Activated T-cell treated with anti-CD3 and anti-CD28 coated beads for 4 hours (primary cell): ENCODE results near the gene ERC2.

Source experiments
- DNase-seq: peaks from one replicate; pipeline ENCODE4 v3.0.0-alpha.2; 2020

ERC2 gene

GRCh38 chr3:56238299-56238698 is 230.0 kb downstream of the ERC2 start:
- DNase-seq: no peak

GRCh38 chr3:56233742-56234141 is 234.5 kb downstream of the ERC2 start:
- no peak for DNase-seq

GRCh38 chr3:56229311-56229710 is 239.0 kb downstream of the ERC2 start:
- no peak for DNase-seq

GRCh38 chr3:56222866-56223265 is 245.4 kb downstream of the ERC2 start:
- DNase-seq: no peak

DNA sequence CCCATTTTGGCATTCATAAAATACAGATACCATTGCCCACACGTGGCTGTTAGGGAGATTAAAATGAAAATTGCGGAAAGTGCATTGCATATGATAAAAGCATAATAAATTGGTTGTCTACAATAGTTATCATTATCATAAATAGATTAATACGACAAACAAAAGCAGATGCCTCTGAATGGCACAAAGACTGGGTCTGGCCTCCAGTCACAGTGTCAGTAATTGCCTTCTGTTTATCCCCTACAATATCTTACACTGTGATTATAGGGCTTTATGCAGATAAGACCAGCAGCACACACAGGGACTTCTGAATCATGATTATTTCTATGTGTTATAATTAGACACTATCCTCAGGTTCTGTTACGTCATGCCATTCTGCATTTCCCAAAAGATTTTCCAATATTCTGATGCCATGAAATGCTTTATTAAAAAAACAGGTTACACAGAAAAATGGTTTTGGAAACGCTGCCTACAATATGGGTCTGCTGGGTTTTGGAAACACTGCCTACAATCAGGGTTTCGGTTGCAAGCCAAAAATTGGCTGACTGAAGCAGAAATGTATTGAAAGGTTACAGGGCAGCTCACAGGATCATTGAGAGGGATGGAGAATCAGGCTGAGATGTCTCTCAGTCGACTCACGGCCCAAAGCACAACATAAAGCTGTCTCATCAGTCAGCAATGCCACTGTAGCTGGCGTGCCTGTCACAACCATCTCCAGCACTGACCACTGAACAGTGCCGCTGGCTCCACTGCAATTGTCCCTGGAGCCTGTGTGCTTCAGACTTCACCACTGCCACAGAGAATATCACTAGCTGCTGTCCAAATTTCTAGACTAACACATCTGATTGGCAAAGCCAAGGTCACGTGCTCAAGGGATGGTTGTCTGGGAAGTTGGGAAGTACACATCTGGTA is 248.1 kb downstream of the ERC2 start:
- no peak for DNase-seq

DNA sequence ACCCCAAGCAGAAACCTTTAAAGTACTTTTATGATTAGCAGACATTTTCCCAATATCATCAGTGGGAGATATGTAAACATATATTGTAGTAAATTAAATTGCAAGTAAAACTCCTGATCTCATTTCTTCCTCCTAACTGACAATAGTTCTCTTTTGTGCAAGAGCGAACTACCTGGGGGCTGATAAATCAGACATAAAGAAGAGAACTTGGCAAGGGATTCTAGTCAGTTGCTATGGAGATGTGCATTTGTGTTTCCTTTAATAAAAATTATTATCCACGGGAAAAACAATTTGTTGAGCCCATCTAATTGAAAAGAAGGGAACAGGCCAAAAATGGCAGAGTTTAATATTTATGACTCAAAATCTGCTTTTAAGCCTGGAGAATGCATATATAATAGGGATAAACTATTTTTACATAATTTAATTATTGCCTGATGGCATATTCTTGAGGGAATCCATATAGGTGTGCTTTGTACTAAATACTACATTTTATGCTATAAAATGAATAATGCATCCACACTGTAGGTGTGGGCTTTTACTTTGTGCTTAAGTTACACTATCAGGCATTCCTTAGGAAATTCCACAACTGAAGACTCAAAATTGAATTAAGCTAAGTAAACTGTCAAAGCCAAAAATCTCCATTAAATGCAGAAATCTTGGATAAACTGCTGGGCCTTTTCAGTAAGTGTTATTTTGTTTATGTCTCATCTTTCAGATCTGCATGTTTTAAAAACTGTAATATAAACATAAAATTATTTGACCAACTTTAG is 258.1 kb downstream of the ERC2 start:
- no peak for DNase-seq

DNA sequence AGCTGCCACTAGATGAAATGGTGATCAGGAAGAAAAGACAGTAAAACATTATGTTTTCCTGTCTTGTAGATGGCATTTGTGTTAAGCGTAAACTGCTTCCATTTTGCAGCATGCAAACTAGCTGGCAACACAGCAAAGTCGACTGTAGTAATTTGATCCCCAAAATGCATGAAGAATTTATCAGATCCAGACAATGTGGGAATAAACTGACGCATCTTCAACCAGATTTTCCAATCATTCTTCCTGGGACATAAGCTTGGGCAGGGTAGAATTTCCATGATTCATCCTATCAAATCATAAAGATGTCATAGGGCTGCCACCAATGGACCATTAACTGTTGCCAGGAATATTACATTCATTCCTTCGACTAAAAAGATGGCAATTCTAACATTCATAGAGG is 260.3 kb downstream of the ERC2 start:
- no peak for DNase-seq

DNA sequence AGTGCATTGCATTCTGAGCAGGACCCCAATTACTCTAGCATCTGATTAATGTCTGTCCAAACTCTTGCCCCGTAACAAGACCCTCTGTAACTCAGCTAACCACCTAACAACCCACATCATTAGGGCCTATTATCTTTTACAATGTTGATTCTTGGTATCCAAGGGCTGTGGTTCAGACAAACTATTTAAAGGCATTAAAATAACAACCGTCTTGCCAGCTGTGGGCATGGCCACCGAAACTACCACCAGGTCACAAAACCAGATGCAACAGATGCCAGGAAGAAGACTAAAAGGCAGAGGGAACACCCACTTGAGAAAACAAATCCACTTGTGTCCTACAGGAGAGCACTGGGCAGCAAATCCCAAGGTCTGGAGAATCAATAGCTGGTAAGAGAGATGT is 262.9 kb downstream of the ERC2 start:
- DNase-seq: no peak

DNA sequence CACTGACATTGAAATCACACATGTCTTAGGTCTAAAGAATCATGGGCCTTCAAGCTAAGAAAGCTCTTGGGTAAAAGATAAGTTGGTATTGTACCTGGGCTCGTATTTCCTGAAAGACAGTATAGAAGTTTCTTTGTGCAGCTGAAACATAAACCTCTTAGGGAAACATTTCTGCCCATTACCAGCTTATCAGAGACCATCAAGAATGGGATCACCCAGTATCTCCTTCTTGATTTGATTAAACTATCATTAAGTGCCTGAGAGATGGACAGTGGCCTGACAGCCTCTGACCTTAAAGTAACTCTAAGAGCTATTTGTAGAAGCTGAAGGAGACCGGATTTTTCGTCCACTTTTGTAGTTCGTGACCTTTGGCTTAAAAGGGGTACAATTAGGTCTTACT is 265.3 kb downstream of the ERC2 start:
- DNase-seq: no peak

GRCh38 chr3:56201407-56201806 is 266.9 kb downstream of the ERC2 start:
- DNase-seq: no peak

DNA sequence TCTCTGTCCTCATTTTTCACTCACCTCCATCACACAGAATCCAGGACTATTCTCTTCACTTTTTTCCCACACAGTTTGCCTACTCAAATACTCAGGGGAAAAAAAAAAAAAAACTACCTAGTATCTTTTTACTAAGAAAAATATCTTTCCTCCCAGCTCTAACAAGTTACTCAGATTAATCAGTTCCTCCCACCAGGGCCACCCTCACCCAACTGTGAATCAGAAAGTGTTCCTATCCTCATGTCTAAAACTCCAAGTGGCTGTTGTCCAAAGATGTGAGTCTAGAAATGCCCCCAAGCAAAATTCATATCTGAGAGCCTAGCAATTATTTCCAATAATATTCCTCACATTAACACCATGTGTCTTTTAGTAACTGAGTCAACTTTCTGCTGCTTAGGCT is 268.0 kb downstream of the ERC2 start:
- DNase-seq: no peak

DNA sequence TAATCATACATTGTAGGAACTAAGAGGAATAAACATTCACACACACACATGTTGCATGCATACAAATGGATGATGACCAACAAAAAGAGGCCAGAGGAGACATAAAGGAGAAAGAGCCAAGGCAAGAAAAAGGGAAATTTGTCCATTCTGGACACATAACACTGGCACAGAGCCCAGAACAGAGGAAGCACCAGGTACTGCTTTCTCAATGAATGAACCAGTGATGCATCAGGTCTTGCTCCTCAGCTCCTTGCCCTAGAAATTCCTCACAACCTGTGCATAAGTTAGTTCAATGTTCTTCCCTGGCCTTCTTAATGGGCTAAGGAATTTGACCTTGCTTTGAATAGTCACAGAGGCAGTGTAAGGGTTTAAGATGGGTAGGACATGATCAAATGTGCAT is 270.3 kb downstream of the ERC2 start:
- DNase-seq: no peak

GRCh38 chr3:56197259-56197965 is 270.9 kb downstream of the ERC2 start:
- no peak for DNase-seq

- no peak for DNase-seq
Observed at GRCh38 chr3:56196700-56197099, 271.6 kb downstream of the ERC2 start.

DNA sequence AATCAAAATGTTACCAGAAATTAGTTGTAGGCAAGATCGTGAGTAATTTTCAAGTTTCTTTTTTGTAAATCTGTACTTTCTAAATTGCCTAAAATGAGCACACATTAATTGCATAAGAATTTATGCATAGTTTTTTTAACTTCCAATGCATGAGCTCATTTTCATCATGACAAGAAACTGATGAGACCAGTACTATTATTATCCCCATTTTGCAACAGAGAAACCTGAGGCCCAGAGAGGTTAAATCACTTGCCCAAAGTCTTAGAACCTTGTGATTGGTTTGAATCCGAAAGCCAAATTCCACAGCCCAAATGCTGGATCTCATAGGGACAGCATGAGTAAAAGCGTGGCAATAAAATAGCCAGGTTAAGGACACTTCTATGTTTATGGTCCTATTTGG is 274.7 kb downstream of the ERC2 start:
- no peak for DNase-seq

- DNase-seq: no peak
Observed at GRCh38 chr3:56192001-56192400, 276.3 kb downstream of the ERC2 start.

GRCh38 chr3:56190771-56191305 is 277.4 kb downstream of the ERC2 start:
- DNase-seq: no peak

DNA sequence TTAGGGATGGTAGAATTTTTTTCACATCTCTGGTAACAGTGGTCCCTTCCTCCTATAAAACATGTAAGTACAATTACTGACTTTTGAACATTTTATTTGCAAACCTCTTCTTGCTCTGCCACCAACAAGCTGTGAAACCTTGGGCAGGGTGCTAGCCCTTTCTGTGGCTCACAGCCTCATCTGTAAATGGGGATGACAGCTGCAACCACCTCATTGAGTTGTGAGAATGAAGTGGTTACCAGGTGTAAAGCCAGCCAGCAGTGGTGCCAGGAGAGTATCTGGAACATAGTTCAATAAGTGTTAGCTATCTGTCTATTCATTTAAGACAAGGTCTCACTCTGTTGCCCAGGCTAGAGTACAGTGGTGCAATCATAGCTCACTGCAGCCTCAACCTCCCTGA is 278.1 kb downstream of the ERC2 start:
- DNase-seq: no peak

- no peak for DNase-seq
Observed at GRCh38 chr3:56189536-56189935, 278.7 kb downstream of the ERC2 start.

DNA sequence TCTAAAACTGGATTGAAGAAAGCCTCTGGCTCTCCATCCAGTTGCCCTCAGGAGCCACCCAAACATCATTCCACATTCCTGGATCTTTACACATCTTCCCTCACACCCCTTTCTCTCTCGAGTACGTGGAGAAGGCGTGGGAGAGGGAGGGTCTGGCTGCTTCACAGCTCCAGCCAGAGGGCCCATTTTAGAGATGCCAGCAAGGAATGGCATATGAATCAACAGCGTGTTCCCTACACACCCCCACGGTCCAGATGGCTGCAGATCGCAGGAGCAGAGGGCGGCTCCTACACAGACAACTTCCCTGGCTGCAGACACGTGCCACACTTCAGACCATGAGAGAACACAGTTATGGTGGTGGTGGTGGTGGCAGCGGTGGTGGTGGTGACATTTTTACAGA is 280.1 kb downstream of the ERC2 start:
- DNase-seq: no peak

DNA sequence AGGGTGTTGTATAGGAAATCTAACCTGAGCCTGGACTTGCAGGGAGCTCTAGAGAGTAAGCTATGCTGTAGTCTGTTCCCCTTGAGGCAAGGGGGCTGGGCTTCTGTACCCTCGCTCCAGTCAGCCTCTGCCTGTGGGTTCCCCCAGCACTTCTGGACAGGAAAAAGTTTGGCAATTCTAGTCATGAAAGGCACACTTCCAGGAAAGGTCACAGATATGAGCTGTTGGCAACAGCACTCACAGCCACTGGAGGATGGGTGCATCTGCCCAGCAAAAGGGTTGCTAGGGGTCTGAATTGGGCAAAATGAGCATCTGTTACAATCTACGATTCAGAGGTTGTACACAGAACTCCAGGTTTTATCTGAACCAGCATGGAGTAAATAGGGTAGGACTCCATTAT is 281.2 kb downstream of the ERC2 start:
- no peak for DNase-seq

DNA sequence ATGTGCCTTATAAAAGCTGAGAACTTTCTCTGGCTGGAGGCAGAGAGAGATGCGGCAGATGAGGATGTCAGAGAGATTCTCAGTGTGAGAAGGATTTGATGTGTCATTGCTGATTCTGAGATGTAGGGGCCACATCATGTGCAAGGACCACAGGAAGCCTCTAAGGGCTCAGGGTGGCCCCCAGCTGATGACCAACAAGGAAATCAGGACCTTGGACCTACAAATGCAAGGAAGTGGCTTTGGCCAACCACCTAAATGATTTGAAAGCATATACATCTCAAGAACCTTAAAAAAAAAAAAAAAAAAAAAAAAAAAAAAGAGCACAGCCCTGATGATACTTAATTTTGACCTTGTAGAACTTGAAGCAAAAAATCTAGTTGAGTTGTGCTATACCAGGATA is 282.4 kb downstream of the ERC2 start:
- no peak for DNase-seq

- no peak for DNase-seq
Observed at GRCh38 chr3:56183529-56183928, 284.7 kb downstream of the ERC2 start.
